Endothelial cell of umbilical vein (primary cell): ENCODE measurements around the gene INPP5F. TPM values are rescaled to one million over a fixed set of nuclear protein-coding genes. Genes with fewer than 3 reads are reported as not detected.

Experiments used
- BruUV-seq: library from RNA; stranded (reverse); fragments of 400-500 nt; replicated peaks from 2 replicates; lab custom pipeline; 2021; lab: Mats Ljungman, UMichigan
- CTCF ChIA-PET: fragments of 300-600, 350-600 bp; sonication (Branson Sonifier 250); formaldehyde crosslinking; loops from one replicate; lab custom pipeline; 2021; ENCODE audit warnings: antibody characterized with exemption, inconsistent platforms; lab: Charles Lee
- POLR2A ChIA-PET: fragments of 300-600, 350-600 bp; sonication (Branson Sonifier 250); formaldehyde crosslinking; loops from one replicate; lab custom pipeline; 2021; ENCODE audit warnings: antibody characterized with exemption, inconsistent platforms; lab: Charles Lee
- DNase-seq: peaks from one replicate; pipeline ENCODE4 v3.0.0-alpha.2; 2011; ENCODE audit warnings: low read depth, low spot score
- FAIRE-seq: peaks from 2 replicates; lab custom pipeline; 2011; peaks lifted over from hg19 to GRCh38; lab: Jason Lieb, UNC
- H2AFZ ChIP-seq: 2 replicates; pipeline ENCODE4 v1.6.0; 2012; ENCODE audit warnings: low read depth, low read length, control low read depth, inconsistent platforms
- H3K27ac ChIP-seq: 2 replicates; pipeline ENCODE4 v1.5.1; 2011; ENCODE audit warnings: low read depth, mild to moderate bottlenecking, control low read depth, low read length, moderate library complexity; ENCODE audit not compliant: insufficient read depth
- H3K27me3 ChIP-seq, 2 experiments: 2 replicates each; pipeline versions ENCODE4 v1.6.0 to v1.6.1; 2011; ENCODE audit warnings: low read length in 2 of 2, mixed read lengths in 1 of 2; ENCODE audit not compliant: control insufficient read depth in 2 of 2, insufficient read depth in 2 of 2
- H3K36me3 ChIP-seq, 2 experiments: 2 replicates in 1 of 2; 3 replicates in 1 of 2; pipeline ENCODE4 v1.5.1; 2011; ENCODE audit warnings: low read length in 2 of 2, mild to moderate bottlenecking in 1 of 2, moderate library complexity in 1 of 2; ENCODE audit not compliant: control insufficient read depth in 2 of 2, insufficient read depth in 2 of 2; ENCODE audit errors: extremely low read depth in 1 of 2
- H3K4me1 ChIP-seq: 3 replicates; pipeline ENCODE4 v1.5.1; 2011; ENCODE audit warnings: mild to moderate bottlenecking, low read length; ENCODE audit not compliant: control insufficient read depth, insufficient read depth; ENCODE audit errors: extremely low read depth
- H3K4me2 ChIP-seq: 2 replicates; pipeline ENCODE4 v1.6.1; 2011; ENCODE audit warnings: low read length, control low read depth, mixed read lengths; ENCODE audit not compliant: insufficient read depth
- H3K4me3 ChIP-seq, 3 experiments: fragments of 200-600 bp in 1 of 3; sonication (generic), shearing (Covaris generic) in 1 of 3; replicated peaks in 1 of 3; 2 replicates each; pipeline ENCODE4 v1.5.1; 2011 to 2016; ENCODE audit warnings: control low read depth in 3 of 3, low read length in 3 of 3, mild to moderate bottlenecking in 2 of 3, inconsistent platforms in 1 of 3, low read depth in 1 of 3, moderate library complexity in 1 of 3; ENCODE audit not compliant: insufficient read depth in 1 of 3
- H3K79me2 ChIP-seq: 2 replicates; pipeline ENCODE4 v1.6.0; 2012; ENCODE audit warnings: low read length, inconsistent platforms; ENCODE audit not compliant: control insufficient read depth, insufficient read depth
- H3K9ac ChIP-seq: replicated peaks from 2 replicates; pipeline ENCODE3; 2011; ENCODE audit warnings: low read length, control low read depth; ENCODE audit not compliant: insufficient read depth; ENCODE audit errors: extremely low read depth
- H3K9me1 ChIP-seq: replicated peaks from 3 replicates; pipeline ENCODE4 v1.6.0; 2011; ENCODE audit warnings: mild to moderate bottlenecking, low read length; ENCODE audit not compliant: control insufficient read depth, insufficient read depth; ENCODE audit errors: extremely low read depth
- H3K9me3 ChIP-seq: replicated peaks from 2 replicates; pipeline ENCODE4 v1.5.1; 2012; ENCODE audit warnings: low read length, inconsistent platforms; ENCODE audit not compliant: control insufficient read depth, insufficient read depth
- H4K20me1 ChIP-seq: replicated peaks from 2 replicates; pipeline ENCODE3; 2011; ENCODE audit warnings: mild to moderate bottlenecking, low read length; ENCODE audit not compliant: control insufficient read depth, insufficient read depth; ENCODE audit errors: extremely low read depth
- GATA2 ChIP-seq: IDR thresholded peaks from 2 replicates; pipeline ENCODE4 v1.7.0; 2011; ENCODE audit warnings: low read depth, mild to moderate bottlenecking, moderate library complexity, mixed read lengths, low read length; ENCODE audit not compliant: insufficient read length, insufficient read depth
- POLR2A ChIP-seq: IDR thresholded peaks from 2 replicates; pipeline ENCODE4 v1.6.1; 2012; ENCODE audit warnings: low read depth, mild to moderate bottlenecking, control low read depth, low read length
- POLR2AphosphoS5 ChIP-seq: IDR thresholded peaks from 2 replicates; pipeline ENCODE4 v1.6.1; 2012; ENCODE audit warnings: low read depth, mild to moderate bottlenecking, control low read depth, low read length, moderate library complexity; ENCODE audit not compliant: insufficient read depth
- dilution Hi-C: fragments of 300-500 bp; cut with MboI; formaldehyde crosslinking; loops from one replicate; pipeline ENCODE4 v1.15.0; 2019; ENCODE audit warnings: low sequenced_read_pairs; ENCODE audit not compliant: extremely low pct_ligation_motif_present
- intact Hi-C: fragments of 100-400 bp; cut with micrococcal nuclease; formaldehyde crosslinking; loops from one replicate; pipeline ENCODE4 v1.10.0; 2022
- polyA plus RNA-seq, 4 experiments: library from polyadenylated mRNA; depleted of rRNA in 3 of 4; stranded (reverse) in 3 of 4; unstranded in 1 of 4; fragments of >200 nt; gene quantifications; 2 replicates each; pipeline versions ENCODE4 v1.2.1 to v1.2.3, GENCODE V29; 2011 to 2012; ENCODE audit warnings: missing spikeins in 1 of 4
- total RNA-seq: library from RNA; stranded (reverse); gene quantifications from 2 replicates; pipeline ENCODE4 v1.2.3, GENCODE V29; 2021

Gene INPP5F
- total and polyA plus RNA-seq, 2 donors (not counting 3 experiments of a cell fraction or from before 2014, with no cell fraction given) = 6.1 to 20.3 TPM

GRCh38 chr10:119872610-119872859 lies 146.7 kb downstream of the INPP5F start, which contains the start of gene MCMBP:
MCMBP (minus strand) TSS chr10:119872843; CDS start chr10:119872584, 259 bp downstream.
- Histone ChIP-seq H3K4me2 (peak within 1 kb of the TSS; percentile 94), H3K27ac (peak within 1 kb of the TSS; percentile 81), H3K27me3 (no peaks in the 10 kb centered on the region), H3K36me3 (no peaks in the 10 kb centered on the region), H3K4me3 (peak within 1 kb of the TSS; percentile 93 to 96 (median 96)), H3K4me1 (peaks cover 18% of the 10 kb centered on the region), H3K79me2 (peaks cover 47% of the 10 kb centered on the region), H2AFZ (peak within 1 kb of the TSS; percentile 87), H3K9me3 (no peaks in the 10 kb centered on the region), H3K9ac (peak within 1 kb of the TSS; percentile 84), H3K9me1 (no peaks in the 10 kb centered on the region), H4K20me1 (peaks cover 10% of the 10 kb centered on the region)
- TF ChIP-seq POLR2AphosphoS5 (no peak), POLR2A (peak; percentile 59)
- dilution Hi-C loops = no loop called here
- intact Hi-C loops = loop anchor here (5.0 kb wide), 1 partner anchor 790 kb away; the partner anchor contains the start of gene EIF3A
- FAIRE-seq = no peak
- no TSS peak for BruUV-seq
- no peak for DNase-seq
- POLR2A ChIA-PET = interaction anchor here (0.8 to 2.0 kb wide), 6 partner anchors 10 to 768 kb away, joined by 3 to 5 read pairs (median 4); partner anchors contain the start of genes BAG3, DENND10, SEC23IP and TIAL1
- CTCF ChIA-PET = interaction anchor here (0.8 to 3.3 kb wide), 12 partner anchors 11 to 782 kb away, joined by 3 to 41 read pairs (median 4); partner anchors contain the start of genes INPP5F, SEC23IP and TIAL1

- Histone ChIP-seq H3K9me1 (no peaks in the 10 kb centered on the region), H3K4me1 (peaks cover 18% of the 10 kb centered on the region), H3K79me2 (peaks cover 42% of the 10 kb centered on the region), H3K27me3 (no peaks in the 10 kb centered on the region), H3K36me3 (no peaks in the 10 kb centered on the region), H3K4me3 (peak overlapping the region; percentile 20 to 96 (median 96)), H3K9me3 (no peaks in the 10 kb centered on the region), H3K4me2 (peak overlapping the region; percentile 50), H3K27ac (peak overlapping the region; percentile 81), H3K9ac (peak overlapping the region; percentile 84), H4K20me1 (peaks cover 10% of the 10 kb centered on the region), H2AFZ (peak overlapping the region; percentile 87)
- intact Hi-C loops = loop anchor here (1.0 to 5.0 kb wide), 2 partner anchors 19 to 791 kb away; partner anchors contain the start of genes EIF3A and SEC23IP
- POLR2A ChIA-PET = interaction anchor here (0.6 to 2.0 kb wide), 6 partner anchors 10 to 769 kb away, joined by 3 to 5 read pairs (median 4); partner anchors contain the start of genes DENND10, SEC23IP and TIAL1
- dilution Hi-C loops = no loop called here
- TF ChIP-seq GATA2 = no peak
- peak; percentile 79 for TF ChIP-seq POLR2A
- TF ChIP-seq POLR2AphosphoS5 = peak; percentile 80
- peak; percentile 49 for FAIRE-seq
- peak; percentile 92 for DNase-seq
- CTCF ChIA-PET = interaction anchor here (0.7 to 3.3 kb wide), 16 partner anchors 8 to 783 kb away, joined by 3 to 41 read pairs (median 4); partner anchors contain the start of genes INPP5F, SEC23IP and TIAL1
- TSS peak; percentile 16 for BruUV-seq
Observed at GRCh38 chr10:119872860-119873681, 147.2 kb downstream of the INPP5F start.
